Hepatocyte (in vitro differentiated cells): Measurements from ENCODE around the gene GPATCH8. TPM values are rescaled to one million over a fixed set of nuclear protein-coding genes. Genes with fewer than 3 reads are reported as not detected.

Experiments used
- DNase-seq: peaks from one replicate; pipeline ENCODE4 v3.0.0-alpha.2; 2016; ENCODE audit warnings: low spot score
- H2AFZ ChIP-seq: fragments of 200-600 bp; sonication (generic); 2 replicates; pipeline ENCODE4 v1.6.0; 2016; ENCODE audit warnings: antibody characterized with exemption, mild to moderate bottlenecking
- H3K27ac ChIP-seq: fragments of 200-600 bp; sonication (generic); 2 replicates; pipeline ENCODE4 v1.5.1; 2016; ENCODE audit warnings: mild to moderate bottlenecking
- H3K27me3 ChIP-seq: fragments of 200-600 bp; sonication (generic); 2 replicates; pipeline ENCODE4 v1.6.1; 2016
- H3K36me3 ChIP-seq: fragments of 200-600 bp; sonication (generic); replicated peaks from 2 replicates; pipeline ENCODE4 v1.5.1; 2016; ENCODE audit warnings: low read depth; ENCODE audit not compliant: insufficient read depth
- H3K4me1 ChIP-seq: fragments of 200-600 bp; sonication (generic); 2 replicates; pipeline ENCODE4 v1.5.1; 2016; ENCODE audit warnings: mild to moderate bottlenecking, moderate library complexity; ENCODE audit not compliant: insufficient read depth
- H3K4me2 ChIP-seq: fragments of 200-600 bp; sonication (generic); 2 replicates; pipeline ENCODE4 v1.6.0; 2016
- H3K4me3 ChIP-seq: fragments of 200-600 bp; sonication (generic); 2 replicates; pipeline ENCODE4 v1.5.1; 2016; ENCODE audit warnings: mild to moderate bottlenecking
- H3K79me2 ChIP-seq: fragments of 200-600 bp; sonication (generic); 2 replicates; pipeline ENCODE4 v1.6.0; 2017; ENCODE audit warnings: mild to moderate bottlenecking
- H3K9me2 ChIP-seq: fragments of 200-600 bp; sonication (generic); replicated peaks from 2 replicates; pipeline ENCODE4 v1.6.0; 2017; ENCODE audit warnings: mild to moderate bottlenecking; ENCODE audit not compliant: insufficient read depth
- H3K9me3 ChIP-seq: fragments of 200-600 bp; sonication (generic); 2 replicates; pipeline ENCODE4 v1.5.1; 2016; ENCODE audit warnings: low read depth, mild to moderate bottlenecking
- H4K20me1 ChIP-seq: fragments of 200-600 bp; sonication (generic); 2 replicates; pipeline ENCODE4 v1.6.0; 2016; ENCODE audit warnings: mild to moderate bottlenecking; ENCODE audit not compliant: insufficient read depth, poor library complexity, severe bottlenecking
- EZH2 ChIP-seq: fragments of 200-600 bp; sonication (generic); IDR thresholded peaks from 2 replicates; pipeline ENCODE4 v1.6.1; 2016; ENCODE audit warnings: antibody characterized with exemption, mild to moderate bottlenecking, borderline replicate concordance
- EZH2phosphoT487 ChIP-seq: fragments of 200-600 bp; sonication (generic); IDR thresholded peaks from one replicate; pipeline ENCODE4 v1.6.1; 2018; ENCODE audit warnings: antibody characterized with exemption, mild to moderate bottlenecking, low read depth, moderate library complexity; ENCODE audit not compliant: unreplicated experiment, severe bottlenecking
- WGBS: methylation state at CpG from one replicate; pipeline ENCODE4 v1.1.6; 2016; ENCODE audit warnings: low lambda C conversion rate; ENCODE audit errors: missing lambda C conversion rate; 5-methylcytosine and 5-hydroxymethylcytosine counted together
- polyA plus RNA-seq: library from polyadenylated mRNA; unstranded; fragments of >200 nt; fragmentation: Nextera tagmentation; extraction: Ambion mirVana; gene quantifications from 2 replicates; pipeline ENCODE4 v1.2.1, GENCODE V29; 2016
- total RNA-seq: library from RNA; depleted of rRNA; stranded (reverse); fragments of >200 nt; gene quantifications from 2 replicates; pipeline ENCODE4 v1.2.3, GENCODE V29; 2014
- TF ChIP-seq, protein P1 (sequence below): fragments of 200-600 bp; sonication (generic); IDR thresholded peaks from 2 replicates; pipeline ENCODE4 v1.5.1; 2016; ENCODE audit warnings: antibody characterized with exemption, mild to moderate bottlenecking; ENCODE audit not compliant: poor library complexity

The GPATCH8 gene
- total and polyA plus RNA-seq, 2 experiments from 2014 or later, result 30.0 to 42.1 TPM

- H3K79me2 ChIP-seq, result peaks cover 5% of the 10 kb centered on the region
- H4K20me1 ChIP-seq, result no peaks in the 10 kb centered on the region
- no peaks in the 10 kb centered on the region for H3K36me3 ChIP-seq
- no peaks in the 10 kb centered on the region for H3K9me3 ChIP-seq
- H3K9me2 ChIP-seq, result no peaks in the 10 kb centered on the region
- no peaks in the 10 kb centered on the region for H3K27me3 ChIP-seq
- WGBS, result 83% methylated on average over 2 of the region's 2 CpGs
- no peak overlapping the region for H3K27ac ChIP-seq
- no peaks in the 10 kb centered on the region for H3K4me1 ChIP-seq
- no peak overlapping the region for H3K4me3 ChIP-seq
- no peak overlapping the region for H2AFZ ChIP-seq
- TF ChIP-seq EZH2, result no peak
- TF ChIP-seq, protein P1, sequence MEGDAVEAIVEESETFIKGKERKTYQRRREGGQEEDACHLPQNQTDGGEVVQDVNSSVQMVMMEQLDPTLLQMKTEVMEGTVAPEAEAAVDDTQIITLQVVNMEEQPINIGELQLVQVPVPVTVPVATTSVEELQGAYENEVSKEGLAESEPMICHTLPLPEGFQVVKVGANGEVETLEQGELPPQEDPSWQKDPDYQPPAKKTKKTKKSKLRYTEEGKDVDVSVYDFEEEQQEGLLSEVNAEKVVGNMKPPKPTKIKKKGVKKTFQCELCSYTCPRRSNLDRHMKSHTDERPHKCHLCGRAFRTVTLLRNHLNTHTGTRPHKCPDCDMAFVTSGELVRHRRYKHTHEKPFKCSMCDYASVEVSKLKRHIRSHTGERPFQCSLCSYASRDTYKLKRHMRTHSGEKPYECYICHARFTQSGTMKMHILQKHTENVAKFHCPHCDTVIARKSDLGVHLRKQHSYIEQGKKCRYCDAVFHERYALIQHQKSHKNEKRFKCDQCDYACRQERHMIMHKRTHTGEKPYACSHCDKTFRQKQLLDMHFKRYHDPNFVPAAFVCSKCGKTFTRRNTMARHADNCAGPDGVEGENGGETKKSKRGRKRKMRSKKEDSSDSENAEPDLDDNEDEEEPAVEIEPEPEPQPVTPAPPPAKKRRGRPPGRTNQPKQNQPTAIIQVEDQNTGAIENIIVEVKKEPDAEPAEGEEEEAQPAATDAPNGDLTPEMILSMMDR, result no peak
- no peak for TF ChIP-seq EZH2phosphoT487
- H3K4me2 ChIP-seq, result no peak overlapping the region
- no peak for DNase-seq
Measured at GRCh38 chr17:44416558-44417289, 86.5 kb downstream of the GPATCH8 start.

- DNase-seq, result no peak
- Histone ChIP-seq H3K4me1 (no peaks in the 10 kb centered on the region), H3K4me2 (no peak overlapping the region), H3K79me2 (no peaks in the 10 kb centered on the region), H3K4me3 (no peak overlapping the region), H3K27me3 (no peaks in the 10 kb centered on the region), H3K9me2 (no peaks in the 10 kb centered on the region), H3K36me3 (no peaks in the 10 kb centered on the region), H3K27ac (no peak overlapping the region), H3K9me3 (no peaks in the 10 kb centered on the region), H4K20me1 (no peaks in the 10 kb centered on the region), H2AFZ (no peak overlapping the region)
- 100% methylated on average over 1 of the region's 1 CpG for WGBS
- no peak for TF ChIP-seq EZH2
- TF ChIP-seq, protein P1, result no peak
- no peak for TF ChIP-seq EZH2phosphoT487
Measured at GRCh38 chr17:44414394-44415155, 88.6 kb downstream of the GPATCH8 start.

DNA sequence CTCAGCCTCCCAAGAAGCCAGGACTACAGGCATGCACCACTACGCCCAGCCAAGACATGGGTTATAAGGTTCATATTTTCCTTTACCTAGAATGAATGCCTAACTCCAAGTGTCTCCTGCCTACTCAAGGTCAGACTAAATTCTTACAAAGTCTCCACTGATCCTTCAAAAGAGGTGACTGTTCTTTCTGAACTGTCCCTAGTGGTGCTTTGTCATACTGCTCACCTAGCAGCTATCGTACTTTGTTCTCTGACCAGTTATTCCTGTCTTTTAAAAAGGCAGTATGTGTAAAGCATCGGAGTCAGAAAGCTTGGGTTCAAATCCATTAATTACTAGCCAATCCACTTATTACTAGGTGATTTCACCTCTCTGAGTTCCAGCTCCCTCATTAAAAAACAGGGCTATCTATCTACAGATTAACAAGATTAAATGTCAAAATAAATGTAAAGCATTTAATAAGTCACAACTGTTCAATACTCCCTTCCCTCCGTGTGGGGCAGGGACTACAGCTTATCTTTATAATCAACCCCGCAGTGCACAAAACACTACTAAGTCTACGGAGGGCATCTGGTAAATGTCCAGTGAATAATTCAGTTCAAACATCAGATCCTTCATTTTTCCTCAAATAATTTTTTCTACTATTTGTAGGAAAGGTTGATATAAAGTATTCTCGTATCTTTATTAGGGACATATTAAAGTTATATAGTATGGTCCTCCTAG lies 93.7 kb downstream of the GPATCH8 start:
- 63% methylated on average over 7 of the region's 7 CpGs for WGBS
- no peak for DNase-seq
- Histone ChIP-seq H3K27me3 (no peaks in the 10 kb centered on the region), H3K9me2 (no peaks in the 10 kb centered on the region), H3K4me2 (no peak overlapping the region), H3K79me2 (no peaks in the 10 kb centered on the region), H3K4me3 (no peak overlapping the region), H2AFZ (no peak overlapping the region), H3K27ac (no peak overlapping the region), H3K9me3 (no peaks in the 10 kb centered on the region), H3K4me1 (no peaks in the 10 kb centered on the region), H3K36me3 (no peaks in the 10 kb centered on the region), H4K20me1 (no peaks in the 10 kb centered on the region)
- TF ChIP-seq EZH2phosphoT487, result no peak
- TF ChIP-seq, protein P1, result no peak
